Measurements from ENCODE around the gene HOXA7. TPM values are rescaled to one million over a fixed set of nuclear protein-coding genes. Genes with fewer than 3 reads are reported as not detected.

The HOXA7 gene
- total and polyA plus RNA-seq, 2 donors (not counting 3 experiments of a cell fraction or from before 2014, with no cell fraction given): 18.1 to 18.5 TPM

- Histone ChIP-seq H3K4me3 (replicated peaks in 1 of 3; ENCODE audit: insufficient read depth in 1 of 3, low read depth in 1 of 3, low read length in 3 of 3) (no peak overlapping the region), H3K27ac (ENCODE audit: insufficient read depth, low read depth, low read length) (no peak overlapping the region), H4K20me1 (replicated peaks; ENCODE audit: control insufficient read depth, extremely low read depth, insufficient read depth, low read length) (no peaks in the 10 kb centered on the region), H3K79me2 (ENCODE audit: control insufficient read depth, insufficient read depth, low read length) (peaks cover 61% of the 10 kb centered on the region), H3K4me2 (ENCODE audit: insufficient read depth, low read length) (no peak overlapping the region), H3K9me3 (replicated peaks; ENCODE audit: control insufficient read depth, insufficient read depth, low read length) (no peaks in the 10 kb centered on the region), H3K9ac (replicated peaks; ENCODE audit: extremely low read depth, insufficient read depth, low read length) (no peak overlapping the region), H2AFZ (ENCODE audit: low read depth, low read length) (no peak overlapping the region), H3K27me3 (ENCODE audit: control insufficient read depth in 2 of 2, insufficient read depth in 2 of 2, low read length in 2 of 2) (no peaks in the 10 kb centered on the region), H3K36me3 (ENCODE audit: control insufficient read depth in 2 of 2, extremely low read depth in 1 of 2, insufficient read depth in 2 of 2, low read length in 2 of 2) (peaks cover 0 to 11% of the 10 kb centered on the region in 2 experiments), H3K9me1 (replicated peaks; ENCODE audit: control insufficient read depth, extremely low read depth, insufficient read depth, low read length) (no peaks in the 10 kb centered on the region), H3K4me1 (ENCODE audit: control insufficient read depth, extremely low read depth, insufficient read depth, low read length) (peaks cover 66% of the 10 kb centered on the region)
- TF ChIP-seq POLR2A (IDR thresholded peaks at IDR 0.05; ENCODE audit: low read depth, low read length): no peak
- no peak for TF ChIP-seq JUN (IDR thresholded peaks at IDR 0.05; ENCODE audit: borderline replicate concordance, insufficient read depth, insufficient read length, low read depth)
- no peak for TF ChIP-seq FOS (IDR thresholded peaks at IDR 0.05; ENCODE audit: borderline replicate concordance, insufficient read depth, low read length)
- no peak for TF ChIP-seq POLR2AphosphoS5 (IDR thresholded peaks at IDR 0.05; ENCODE audit: insufficient read depth, low read depth, low read length)
- no peak for TF ChIP-seq MAX (IDR thresholded peaks at IDR 0.05; ENCODE audit: insufficient read depth, insufficient read length)
- TF ChIP-seq CTCF (IDR thresholded peaks at IDR 0.05; ENCODE audit: extremely low read depth in 1 of 2, insufficient read depth in 1 of 2, low read depth in 1 of 2, low read length in 2 of 2): no peak
- no peak for TF ChIP-seq GATA2 (IDR thresholded peaks at IDR 0.05; ENCODE audit: insufficient read depth, insufficient read length, low read depth, low read length)
- TF ChIP-seq EZH2 (IDR thresholded peaks at IDR 0.05; ENCODE audit: borderline replicate concordance, low read depth, low read length, severe bottlenecking): no peak
- no peak for TF ChIP-seq MYC (IDR thresholded peaks at IDR 0.05; ENCODE audit: low read depth, low read length)
- ChIA-PET POLR2A (no interaction called here), CTCF (interaction anchor here (0.8 to 0.9 kb wide), 2 partner anchors 10 to 273 kb away, joined by 3 to 4 read pairs; no protein-coding TSS in a partner anchor)
- no TSS peak for BruUV-seq (replicated peaks)
- DNase-seq (ENCODE audit: low read depth, low spot score) (no peak), FAIRE-seq (no peak)
- intact Hi-C loops (cut with micrococcal nuclease): no loop called here
- dilution Hi-C loops (cut with MboI; ENCODE audit: extremely low pct_ligation_motif_present, low sequenced_read_pairs): no loop called here
Measured at GRCh38 chr7:27126596-27127327, 29.7 kb downstream of the HOXA7 start.
